KMS-11 (cell line): ENCODE data around the gene BNC2.

Experiments used
- H2AFZ ChIP-seq: fragments of 200-600 bp; sonication (generic); 2 replicates; pipeline ENCODE4 v1.6.1; 2016; ENCODE audit warnings: antibody characterized with exemption, mixed run types, low read depth
- H3K27ac ChIP-seq: fragments of 200-600 bp; sonication (generic); 2 replicates; pipeline ENCODE4 v1.6.1; 2016; ENCODE audit warnings: mild to moderate bottlenecking, mixed run types
- H3K27me3 ChIP-seq: fragments of 200-600 bp; sonication (generic); 2 replicates; pipeline ENCODE4 v1.6.1; 2017; ENCODE audit warnings: mild to moderate bottlenecking, low read depth, mixed run types, moderate library complexity; ENCODE audit not compliant: insufficient read depth
- H3K36me3 ChIP-seq: fragments of 200-600 bp; sonication (generic); 2 replicates; pipeline ENCODE4 v1.6.1; 2017; ENCODE audit warnings: mild to moderate bottlenecking, mixed run types; ENCODE audit not compliant: insufficient read depth
- H3K4me1 ChIP-seq: fragments of 200-600 bp; sonication (generic); 2 replicates; pipeline ENCODE4 v1.6.1; 2016; ENCODE audit warnings: mild to moderate bottlenecking, low read depth, mixed run types; ENCODE audit not compliant: poor library complexity, severe bottlenecking
- H3K4me2 ChIP-seq: fragments of 200-600 bp; sonication (generic); 2 replicates; pipeline ENCODE4 v1.7.0; 2016; ENCODE audit warnings: mild to moderate bottlenecking, mixed run types
- H3K4me3 ChIP-seq: fragments of 200-600 bp; sonication (generic); IDR thresholded peaks from 2 replicates; pipeline ENCODE4 v1.6.1; 2017; ENCODE audit warnings: low read depth, low read length, mixed read lengths; ENCODE audit not compliant: insufficient read depth
- H3K79me2 ChIP-seq: fragments of 200-600 bp; sonication (generic); 2 replicates; pipeline ENCODE4 v1.6.1; 2016; ENCODE audit warnings: low read depth, mixed run types; ENCODE audit not compliant: insufficient read depth
- H3K9ac ChIP-seq: fragments of 200-600 bp; sonication (generic); 2 replicates; pipeline ENCODE4 v1.6.1; 2016; ENCODE audit warnings: mild to moderate bottlenecking, mixed run types
- H4K20me1 ChIP-seq: fragments of 200-600 bp; sonication (generic); 2 replicates; pipeline ENCODE4 v1.6.1; 2016; ENCODE audit warnings: mild to moderate bottlenecking, mixed run types; ENCODE audit not compliant: insufficient read depth
- CTCF ChIP-seq: fragments of 200-600 bp; sonication (generic); conservative IDR thresholded peaks from 2 replicates; pipeline ENCODE4 v1.6.1; 2017; ENCODE audit warnings: low read depth, mild to moderate bottlenecking, antibody characterized with exemption, low read length, moderate library complexity, mixed read lengths

The BNC2 gene

GRCh38 chr9:16869882-16870595 lies 431 bp downstream of the BNC2 start:
- H3K79me2 ChIP-seq = no peaks in the 10 kb centered on the region
- peak overlapping the region; percentile 86 for H3K4me2 ChIP-seq
- peak overlapping the region; percentile 97 for H2AFZ ChIP-seq
- peak overlapping the region; percentile 66; the same call in 1 of the 2 replicates for H3K9ac ChIP-seq
- no peak overlapping the region for H3K4me3 ChIP-seq
- no peaks in the 10 kb centered on the region for H4K20me1 ChIP-seq
- H3K4me1 ChIP-seq = peaks cover 5% of the 10 kb centered on the region
- H3K27ac ChIP-seq = no peak overlapping the region
- H3K27me3 ChIP-seq = no peaks in the 10 kb centered on the region
- no peaks in the 10 kb centered on the region for H3K36me3 ChIP-seq
- no peak for TF ChIP-seq CTCF

- H3K79me2 ChIP-seq = no peaks in the 10 kb centered on the region
- TF ChIP-seq CTCF = no peak
- no peaks in the 10 kb centered on the region for H3K36me3 ChIP-seq
- H2AFZ ChIP-seq = no peak overlapping the region
- H3K27ac ChIP-seq = no peak overlapping the region
- no peaks in the 10 kb centered on the region for H3K27me3 ChIP-seq
- no peak overlapping the region for H3K4me3 ChIP-seq
- peaks cover 5% of the 10 kb centered on the region for H3K4me1 ChIP-seq
- H3K4me2 ChIP-seq = no peak overlapping the region; the same call in 1 of the 2 replicates
- no peaks in the 10 kb centered on the region for H4K20me1 ChIP-seq
- H3K9ac ChIP-seq = no peak overlapping the region
Measured at GRCh38 chr9:16869131-16869881, 1.2 kb downstream of the BNC2 start.

- TF ChIP-seq CTCF = no peak
- no peaks in the 10 kb centered on the region for H3K27me3 ChIP-seq
- H2AFZ ChIP-seq = no peak overlapping the region
- H3K36me3 ChIP-seq = no peaks in the 10 kb centered on the region
- H3K79me2 ChIP-seq = no peaks in the 10 kb centered on the region
- peaks cover 5% of the 10 kb centered on the region for H3K4me1 ChIP-seq
- no peaks in the 10 kb centered on the region for H4K20me1 ChIP-seq
- H3K27ac ChIP-seq = no peak overlapping the region
- H3K9ac ChIP-seq = no peak overlapping the region
- H3K4me2 ChIP-seq = no peak overlapping the region
- no peak overlapping the region for H3K4me3 ChIP-seq
Measured at GRCh38 chr9:16868701-16869100, 1.8 kb downstream of the BNC2 start.

GRCh38 chr9:16867576-16868311 lies 2.7 kb downstream of the BNC2 start:
- H3K36me3 ChIP-seq = no peaks in the 10 kb centered on the region
- no peak overlapping the region for H3K4me3 ChIP-seq
- H3K27ac ChIP-seq = no peak overlapping the region
- no peak overlapping the region for H3K9ac ChIP-seq
- no peaks in the 10 kb centered on the region for H3K27me3 ChIP-seq
- H2AFZ ChIP-seq = no peak overlapping the region
- H3K79me2 ChIP-seq = no peaks in the 10 kb centered on the region
- no peaks in the 10 kb centered on the region for H4K20me1 ChIP-seq
- H3K4me1 ChIP-seq = peaks cover 5% of the 10 kb centered on the region
- TF ChIP-seq CTCF = no peak
- no peak overlapping the region for H3K4me2 ChIP-seq
